Transverse colon (tissue), 3 donors: ENCODE measurements around the gene CCDC82.

Experiments
- EP300 ChIP-seq: sonication (generic); formaldehyde crosslinking; IDR thresholded peaks from one replicate; pipeline ENCODE4 v1.6.1; 2017; ENCODE audit warnings: antibody characterized with exemption, low read depth
- POLR2A ChIP-seq: fragments of 450-650 bp; IDR thresholded peaks from one replicate; pipeline ENCODE4 v1.6.1; 2016; ENCODE audit warnings: antibody characterized with exemption, mild to moderate bottlenecking, moderate library complexity
- TF ChIP-seq, protein P1 (sequence below), 5 experiments: fragments of 200-600 bp in 3 of 5; fragments of 450-650 bp in 2 of 5; sonication (generic) in 3 of 5; IDR thresholded peaks; 1 replicate in 2 of 5; 2 replicates in 3 of 5; pipeline ENCODE4 v1.5.1; 2016 to 2017; ENCODE audit warnings: antibody characterized with exemption in 5 of 5, inconsistent platforms in 3 of 5, mild to moderate bottlenecking in 2 of 5, moderate library complexity in 1 of 5

DNA sequence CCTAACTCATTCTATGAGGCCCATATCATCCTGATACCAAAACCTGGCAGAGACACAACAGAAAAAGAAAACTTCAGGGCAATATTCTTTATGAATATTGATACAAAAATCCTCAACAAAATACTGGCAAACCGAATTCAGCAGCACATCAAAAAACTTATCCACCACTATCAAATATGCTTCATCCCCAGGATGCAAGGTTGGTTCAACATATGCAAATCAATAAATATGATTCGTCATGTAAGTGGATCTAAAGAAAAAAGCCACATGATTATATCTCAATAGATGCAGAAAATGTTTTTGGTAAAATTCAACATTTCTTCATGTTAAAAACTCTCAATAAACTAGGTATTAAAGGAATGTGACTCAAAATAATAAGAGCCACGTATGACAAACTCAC lies 41.0 kb upstream of the CCDC82 start:
- TF ChIP-seq, protein P1, sequence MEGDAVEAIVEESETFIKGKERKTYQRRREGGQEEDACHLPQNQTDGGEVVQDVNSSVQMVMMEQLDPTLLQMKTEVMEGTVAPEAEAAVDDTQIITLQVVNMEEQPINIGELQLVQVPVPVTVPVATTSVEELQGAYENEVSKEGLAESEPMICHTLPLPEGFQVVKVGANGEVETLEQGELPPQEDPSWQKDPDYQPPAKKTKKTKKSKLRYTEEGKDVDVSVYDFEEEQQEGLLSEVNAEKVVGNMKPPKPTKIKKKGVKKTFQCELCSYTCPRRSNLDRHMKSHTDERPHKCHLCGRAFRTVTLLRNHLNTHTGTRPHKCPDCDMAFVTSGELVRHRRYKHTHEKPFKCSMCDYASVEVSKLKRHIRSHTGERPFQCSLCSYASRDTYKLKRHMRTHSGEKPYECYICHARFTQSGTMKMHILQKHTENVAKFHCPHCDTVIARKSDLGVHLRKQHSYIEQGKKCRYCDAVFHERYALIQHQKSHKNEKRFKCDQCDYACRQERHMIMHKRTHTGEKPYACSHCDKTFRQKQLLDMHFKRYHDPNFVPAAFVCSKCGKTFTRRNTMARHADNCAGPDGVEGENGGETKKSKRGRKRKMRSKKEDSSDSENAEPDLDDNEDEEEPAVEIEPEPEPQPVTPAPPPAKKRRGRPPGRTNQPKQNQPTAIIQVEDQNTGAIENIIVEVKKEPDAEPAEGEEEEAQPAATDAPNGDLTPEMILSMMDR (IDR thresholded peaks at IDR 0.05), result no peak
- TF ChIP-seq POLR2A, result no peak
- no peak for TF ChIP-seq EP300
